ENCODE results near the gene ORAI2.
"Not testable (repeated sequence)": the region's sequence is repeated elsewhere in the genome, so short reads cannot be mapped to it uniquely, and the experiment has no call there.

ORAI2 gene

DNA sequence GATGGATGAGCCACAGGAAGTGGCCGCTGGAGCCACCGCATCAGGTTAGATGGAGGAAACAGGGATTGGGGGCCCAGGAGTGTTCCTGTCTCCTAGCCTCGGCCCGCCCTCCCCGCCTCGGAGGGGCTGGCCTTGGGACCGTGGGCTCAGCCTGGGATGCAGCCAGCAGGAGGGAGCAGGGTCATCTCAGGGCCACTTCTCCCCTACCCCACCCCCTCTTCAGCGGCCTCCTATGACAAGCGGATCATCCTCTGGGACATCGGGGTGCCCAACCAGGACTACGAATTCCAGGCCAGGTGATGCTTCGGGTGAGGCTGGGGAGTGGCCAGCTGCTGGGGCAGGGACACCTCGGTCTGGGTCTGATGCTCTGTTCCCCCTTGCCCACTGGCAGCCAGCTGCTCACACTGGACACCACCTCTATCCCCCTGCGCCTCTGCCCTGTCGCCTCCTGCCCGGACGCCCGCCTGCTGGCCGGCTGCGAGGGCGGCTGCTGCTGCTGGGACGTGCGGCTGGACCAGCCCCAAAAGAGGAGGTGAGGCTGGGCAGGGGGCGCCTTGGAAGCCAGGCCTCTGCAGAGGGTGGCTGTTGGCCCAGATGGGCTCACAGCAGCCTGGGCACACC is 36.1 kb downstream of the ORAI2 start:
- DNase-seq (ENCODE audit: low read depth): no peak

DNA sequence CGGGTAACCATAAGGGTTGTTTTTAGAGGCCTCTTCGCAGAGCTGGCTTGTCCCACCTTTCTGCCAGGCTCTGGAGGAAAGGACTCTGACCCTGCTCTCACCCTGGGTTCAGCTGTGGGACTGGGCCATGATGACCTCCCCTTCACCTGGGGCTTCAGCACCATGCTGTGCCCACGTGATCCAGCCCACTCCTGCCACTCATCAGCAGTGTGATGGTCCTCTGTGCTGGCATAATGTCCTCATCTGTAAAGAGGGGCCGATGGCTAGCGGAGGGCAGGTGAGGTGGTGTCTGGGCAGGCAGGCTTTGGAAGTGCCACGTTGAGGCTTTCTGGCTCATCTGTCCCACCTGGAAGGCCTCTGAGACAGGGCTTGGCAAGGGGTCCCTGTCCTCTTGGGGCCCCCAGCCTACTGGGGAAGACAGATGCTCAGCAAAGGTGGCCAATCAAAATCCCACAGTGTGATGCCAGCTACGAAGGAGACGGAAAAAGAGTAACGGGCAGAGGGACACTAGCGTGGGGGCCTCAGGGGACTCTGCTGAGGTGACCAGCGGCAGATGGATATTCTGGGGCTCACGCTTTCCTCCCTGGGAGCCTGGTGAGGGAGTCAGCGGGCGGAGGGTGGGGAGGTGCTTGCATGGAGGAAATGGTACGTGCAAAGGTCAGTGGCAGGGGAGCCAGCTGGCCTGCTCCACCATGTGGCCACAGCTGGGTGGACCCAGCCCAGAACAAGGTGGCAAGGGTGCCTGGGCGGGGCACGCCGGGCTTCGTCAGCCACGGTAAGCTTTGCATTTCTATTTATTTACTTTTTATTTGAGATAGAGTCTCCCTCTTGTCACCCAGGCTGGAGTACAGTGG is 36.8 kb downstream of the ORAI2 start:
- DNase-seq (ENCODE audit: low read depth): no peak

- DNase-seq (ENCODE audit: low read depth): no peak
Observed at GRCh38 chr7:102471791-102472125, 38.4 kb downstream of the ORAI2 start.

- no peak for DNase-seq (ENCODE audit: low read depth)
Observed at GRCh38 chr7:102472126-102473041, 39.0 kb downstream of the ORAI2 start.

GRCh38 chr7:102473271-102473991 is 40.1 kb downstream of the ORAI2 start:
- no peak for DNase-seq (ENCODE audit: low read depth)

GRCh38 chr7:102474116-102474515 is 40.7 kb downstream of the ORAI2 start:
- DNase-seq (ENCODE audit: low read depth): not testable (repeated sequence)

DNA sequence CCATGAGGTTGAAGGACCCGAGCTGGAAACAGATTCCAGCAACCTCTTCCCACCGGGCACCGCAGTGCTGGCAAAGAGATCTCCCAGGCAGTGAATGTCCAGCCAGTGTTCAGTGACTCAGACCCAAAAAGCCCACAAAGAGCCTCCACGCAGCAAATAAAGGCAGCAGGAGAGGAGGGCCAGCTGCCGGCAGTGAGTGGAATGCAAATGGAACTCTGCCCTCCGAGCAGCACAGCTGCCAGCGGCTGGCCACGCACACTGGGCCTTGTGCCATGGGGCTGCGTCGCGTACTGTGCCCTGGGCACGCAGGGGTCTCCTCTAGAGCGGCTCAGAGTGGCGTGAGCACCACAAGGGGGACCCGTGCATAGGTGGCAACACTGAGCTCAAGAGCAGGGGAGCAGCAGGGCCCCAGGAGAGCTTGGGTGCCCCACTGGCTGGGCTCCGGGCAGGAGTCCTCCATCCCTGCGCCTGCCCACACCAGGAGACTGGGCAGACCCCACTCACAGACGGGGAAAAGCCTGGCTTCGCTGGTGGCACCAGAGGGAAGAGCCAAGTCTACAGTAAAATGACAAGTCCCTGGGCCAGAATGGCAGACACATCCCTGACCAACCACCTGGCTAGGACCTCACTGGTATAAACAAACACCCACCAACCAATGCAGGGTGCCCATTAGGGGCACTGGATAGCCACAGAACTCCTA is 41.5 kb downstream of the ORAI2 start:
- not testable (repeated sequence) for DNase-seq (ENCODE audit: low read depth)

DNA sequence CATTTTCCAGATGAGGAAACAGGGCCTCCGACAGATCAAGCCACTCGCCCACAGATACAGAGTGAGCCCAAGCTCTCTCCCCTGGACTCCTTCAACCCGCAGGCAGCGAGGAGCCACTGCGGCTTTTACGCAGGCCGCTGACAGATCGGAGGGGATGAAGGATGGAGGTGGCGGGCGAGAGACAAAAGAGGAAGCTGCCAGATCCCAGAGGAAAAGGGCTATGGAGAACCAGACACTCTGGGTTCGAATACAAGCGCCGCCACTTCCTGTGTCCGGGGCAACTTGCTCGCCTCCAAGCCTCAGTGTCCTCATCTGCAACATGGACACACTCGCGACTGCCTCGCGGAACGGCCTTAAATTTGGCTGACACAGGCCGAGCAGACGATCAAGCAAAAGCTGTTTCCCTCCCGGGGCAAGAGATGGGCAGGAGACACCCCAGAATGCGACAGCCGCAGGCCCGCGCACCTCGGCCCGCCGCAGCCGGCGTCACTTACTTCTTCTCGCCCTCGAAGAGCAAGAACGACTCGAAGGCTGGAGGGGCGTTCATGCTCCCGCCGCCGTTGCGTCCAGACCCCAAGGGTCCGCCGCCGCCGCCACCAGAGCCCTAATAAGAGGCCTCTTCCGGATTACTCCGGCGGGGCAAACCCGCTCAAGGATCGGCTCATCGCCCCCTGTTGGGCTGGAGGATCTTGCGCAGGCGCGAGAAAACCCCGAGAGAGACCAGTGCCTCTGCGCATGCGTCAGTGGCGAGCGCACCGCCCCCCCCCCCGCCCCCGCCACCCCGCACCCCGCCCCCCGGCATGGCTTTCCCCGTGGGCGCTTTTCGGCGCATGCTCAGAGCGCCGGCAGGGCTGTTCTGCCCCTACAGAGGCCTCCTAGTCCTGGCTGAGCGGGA is 45.2 kb downstream of the ORAI2 start, which contains the start of gene POLR2J:
POLR2J (minus strand) TSS at position 609 of the 895 bp plus-strand sequence; CDS start at position 547, 62 bp downstream.
- peak; percentile 97 for DNase-seq (ENCODE audit: low read depth)

DNA sequence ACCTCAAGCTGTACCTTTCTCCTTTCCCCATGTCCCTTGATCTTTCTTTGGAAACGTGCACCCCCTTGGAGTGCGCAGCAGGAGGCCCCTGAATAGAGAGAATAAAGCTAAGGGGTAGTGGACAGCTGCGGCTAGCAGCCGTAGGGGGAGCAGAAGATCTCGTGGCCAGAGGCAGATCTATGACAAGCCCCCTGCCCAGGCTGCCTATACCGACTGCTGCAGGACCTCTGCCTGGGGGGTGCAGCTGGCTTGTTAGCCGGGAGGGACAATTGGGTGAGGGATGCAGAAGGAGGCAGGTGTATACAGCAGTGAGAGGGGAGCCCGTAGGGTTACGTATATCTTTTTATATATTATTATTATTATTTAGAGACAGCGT is 45.8 kb downstream of the ORAI2 start:
- not testable (repeated sequence) for DNase-seq (ENCODE audit: low read depth)

DNA sequence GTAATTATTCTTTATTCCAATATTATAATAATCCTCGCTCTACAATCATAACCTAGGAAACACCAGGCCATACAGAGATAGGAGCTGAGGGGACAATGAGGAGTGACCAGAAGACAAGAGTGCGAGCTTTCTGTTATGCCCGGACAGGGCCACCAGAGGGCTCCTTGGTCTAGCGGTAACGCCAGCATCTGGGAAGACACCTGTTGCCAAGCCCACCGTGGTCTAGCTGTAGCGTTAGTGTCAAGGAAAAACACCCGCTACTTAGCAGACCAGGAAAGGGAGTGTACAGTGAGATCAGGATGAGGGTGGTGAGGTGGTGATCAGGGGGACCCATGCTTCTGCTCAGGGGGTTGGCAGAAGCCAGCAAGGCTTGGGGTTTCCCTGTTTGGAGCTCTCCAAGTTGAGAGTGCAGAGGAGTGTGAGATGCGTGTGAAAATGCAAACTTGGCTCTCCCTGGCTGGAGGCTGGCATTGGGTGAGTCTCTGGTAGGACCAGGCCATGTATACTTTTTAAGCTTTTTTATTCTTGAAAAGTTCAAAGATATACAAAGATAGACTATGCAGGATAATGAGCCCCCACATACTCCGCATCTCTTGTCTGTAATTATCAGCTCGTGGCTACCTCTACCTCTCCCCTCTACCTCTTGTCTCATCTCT is 46.7 kb downstream of the ORAI2 start:
- not testable (repeated sequence) for DNase-seq (ENCODE audit: low read depth)

- DNase-seq (ENCODE audit: low read depth): not testable (repeated sequence)
Observed at GRCh38 chr7:102481962-102482361, 48.6 kb downstream of the ORAI2 start.

- not testable (repeated sequence) for DNase-seq (ENCODE audit: low read depth)
Observed at GRCh38 chr7:102484317-102484716, 50.9 kb downstream of the ORAI2 start.

DNA sequence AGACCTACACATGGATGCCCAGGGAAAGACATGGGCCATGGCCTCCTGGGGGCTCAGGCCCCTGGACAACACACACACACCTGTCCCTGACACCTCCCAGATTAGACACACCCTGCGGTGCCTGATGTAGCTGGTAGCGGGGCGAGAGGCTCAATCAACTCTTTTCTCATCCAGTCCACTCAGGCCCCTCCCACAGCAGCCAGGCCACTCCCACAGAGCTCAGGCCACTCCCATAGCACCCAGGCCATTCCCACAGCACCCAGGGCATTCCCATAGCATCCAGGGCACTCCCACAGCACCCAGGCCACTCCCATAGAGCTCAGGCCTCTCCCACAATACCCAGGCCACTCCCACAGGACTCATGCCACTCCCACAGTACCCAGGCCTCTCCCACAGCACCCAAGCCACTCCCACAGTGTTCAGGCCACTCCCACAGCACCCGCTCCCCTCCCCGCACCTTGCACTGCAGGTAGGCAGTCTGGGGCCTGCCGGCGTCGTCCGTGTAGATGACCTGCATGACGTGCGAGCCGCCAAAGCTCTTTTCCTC is 57.2 kb downstream of the ORAI2 start:
- DNase-seq (ENCODE audit: low read depth): not testable (repeated sequence)

- DNase-seq (ENCODE audit: low read depth): not testable (repeated sequence)
Observed at GRCh38 chr7:102493220-102493935, 60.0 kb downstream of the ORAI2 start.

DNA sequence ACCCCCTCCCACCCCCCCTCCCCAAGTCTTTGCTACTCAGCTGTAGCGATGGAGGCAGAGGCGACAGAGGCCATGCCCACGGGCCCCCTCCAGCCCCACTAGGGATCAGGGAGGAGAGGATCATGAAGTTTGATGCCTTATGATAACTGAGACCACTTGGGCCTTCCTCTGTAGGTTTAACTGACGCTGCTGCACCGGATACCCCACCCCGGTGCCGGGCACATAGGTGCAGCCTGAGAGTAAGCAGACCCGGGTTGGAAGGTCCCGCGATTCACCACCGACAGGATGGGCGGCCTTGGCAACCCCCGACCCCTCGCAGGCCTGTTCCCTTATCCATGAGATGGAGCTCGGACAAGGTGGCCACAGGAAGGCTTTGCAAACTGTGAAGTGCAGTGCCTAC is 60.7 kb downstream of the ORAI2 start:
- not testable (repeated sequence) for DNase-seq (ENCODE audit: low read depth)

DNA sequence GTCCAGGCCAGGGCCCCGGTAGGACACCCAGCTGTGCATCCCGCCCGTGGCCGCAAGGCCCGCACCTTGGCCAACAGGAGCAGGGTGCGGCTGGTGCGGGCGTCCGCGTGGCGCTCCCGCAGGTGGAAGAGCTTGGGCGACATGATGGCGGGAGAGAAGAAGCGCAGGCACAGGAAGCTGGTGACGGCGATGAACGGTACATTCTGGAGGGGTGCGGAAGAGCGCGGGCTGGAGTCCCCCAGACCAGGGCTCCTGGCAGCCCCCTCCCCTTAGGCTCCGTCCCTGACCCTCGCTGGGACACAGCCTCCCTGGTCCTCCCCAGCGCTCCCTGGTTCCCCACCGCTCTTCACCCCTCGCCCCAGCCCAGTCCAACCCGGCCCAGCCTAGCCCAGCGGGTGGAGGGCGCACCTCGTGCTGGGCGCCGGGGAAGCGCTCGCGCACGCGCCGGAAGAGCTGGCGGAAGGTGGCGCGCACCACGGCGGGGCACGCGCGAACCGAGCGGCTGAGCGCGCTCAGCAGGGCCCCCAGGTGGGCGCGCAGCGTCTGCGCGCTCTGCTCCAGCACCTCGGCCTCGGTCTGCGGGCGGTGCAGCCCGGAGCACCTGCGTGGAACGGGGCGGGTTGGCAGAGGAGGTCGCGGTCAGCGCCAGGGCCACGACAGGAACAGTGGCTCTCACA is 61.2 kb downstream of the ORAI2 start:
- DNase-seq (ENCODE audit: low read depth): not testable (repeated sequence)

DNA sequence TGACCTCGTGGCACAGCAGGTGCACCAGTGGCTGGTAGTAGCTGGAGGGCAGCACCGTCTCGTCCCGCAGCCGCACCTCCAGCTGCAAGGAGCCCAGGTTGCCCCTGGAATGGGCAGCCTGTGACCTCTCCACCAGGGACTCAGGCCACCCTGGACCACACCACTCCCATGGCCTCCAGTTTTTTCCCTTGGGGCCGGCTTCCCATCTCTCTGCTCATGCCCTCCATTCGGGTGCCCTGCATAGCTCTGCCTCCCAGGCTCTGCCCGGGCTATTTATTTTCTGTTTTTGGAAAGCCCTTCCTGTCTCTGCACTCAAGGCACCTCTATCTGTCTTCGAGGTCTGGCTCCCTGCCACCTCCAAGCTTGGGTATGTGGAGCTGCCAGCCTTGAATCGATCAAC is 63.5 kb downstream of the ORAI2 start:
- not testable (repeated sequence) for DNase-seq (ENCODE audit: low read depth)

DNA sequence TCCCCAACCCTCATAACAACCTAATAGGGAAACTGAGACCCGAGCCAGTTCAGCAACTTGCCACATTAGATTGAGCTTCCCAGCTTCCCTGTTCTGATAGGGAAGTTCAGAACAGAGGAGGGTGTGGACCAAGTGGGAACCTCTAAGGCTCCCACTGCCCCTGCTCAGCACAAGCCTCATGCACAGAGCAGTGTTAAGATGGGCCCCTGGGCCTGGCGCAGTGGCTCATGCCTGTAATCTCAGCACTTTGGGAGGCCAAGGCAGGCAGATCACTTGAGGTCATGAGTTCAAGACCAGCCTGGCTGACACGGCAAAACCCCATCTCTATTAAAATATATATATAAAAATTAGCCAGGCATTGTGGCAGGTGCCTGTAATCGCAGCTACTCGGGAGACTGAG is 63.9 kb downstream of the ORAI2 start:
- DNase-seq (ENCODE audit: low read depth): not testable (repeated sequence)
